VCaP (cell line): ENCODE results near the gene MPC1.
"Not testable (repeated sequence)": the region's sequence is repeated elsewhere in the genome, so short reads cannot be mapped to it uniquely, and the experiment has no call there.

Experiments
- H3K27ac ChIP-seq: fragments of 450-650 bp; 2 replicates; pipeline ENCODE4 v1.5.1; 2017
- TF ChIP-seq, protein P1 (sequence below): fragments of 450-650 bp; conservative IDR thresholded peaks from 2 replicates; pipeline ENCODE4 v1.5.1; 2017; ENCODE audit warnings: mild to moderate bottlenecking, moderate library complexity

The MPC1 gene

DNA sequence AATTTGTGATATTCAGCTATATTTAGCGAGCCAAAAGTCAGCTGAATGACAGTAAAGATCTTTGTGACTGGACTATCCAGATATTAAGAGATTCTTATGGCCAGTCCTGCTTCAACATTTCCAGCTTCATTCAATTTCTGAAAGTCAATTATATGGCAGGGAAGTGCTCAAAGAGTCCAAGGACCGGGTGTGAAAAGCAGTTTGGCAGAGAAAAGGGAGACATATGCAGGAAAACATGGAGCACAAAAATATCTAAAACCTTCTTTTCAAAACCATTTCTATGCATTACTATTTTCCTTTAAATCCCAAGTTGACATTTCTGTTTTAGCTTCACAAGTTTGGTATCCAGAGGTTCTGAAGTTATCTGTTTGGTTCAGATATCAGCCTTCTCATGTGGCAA lies 5.0 kb downstream of the MPC1 start:
- TF ChIP-seq, protein P1, sequence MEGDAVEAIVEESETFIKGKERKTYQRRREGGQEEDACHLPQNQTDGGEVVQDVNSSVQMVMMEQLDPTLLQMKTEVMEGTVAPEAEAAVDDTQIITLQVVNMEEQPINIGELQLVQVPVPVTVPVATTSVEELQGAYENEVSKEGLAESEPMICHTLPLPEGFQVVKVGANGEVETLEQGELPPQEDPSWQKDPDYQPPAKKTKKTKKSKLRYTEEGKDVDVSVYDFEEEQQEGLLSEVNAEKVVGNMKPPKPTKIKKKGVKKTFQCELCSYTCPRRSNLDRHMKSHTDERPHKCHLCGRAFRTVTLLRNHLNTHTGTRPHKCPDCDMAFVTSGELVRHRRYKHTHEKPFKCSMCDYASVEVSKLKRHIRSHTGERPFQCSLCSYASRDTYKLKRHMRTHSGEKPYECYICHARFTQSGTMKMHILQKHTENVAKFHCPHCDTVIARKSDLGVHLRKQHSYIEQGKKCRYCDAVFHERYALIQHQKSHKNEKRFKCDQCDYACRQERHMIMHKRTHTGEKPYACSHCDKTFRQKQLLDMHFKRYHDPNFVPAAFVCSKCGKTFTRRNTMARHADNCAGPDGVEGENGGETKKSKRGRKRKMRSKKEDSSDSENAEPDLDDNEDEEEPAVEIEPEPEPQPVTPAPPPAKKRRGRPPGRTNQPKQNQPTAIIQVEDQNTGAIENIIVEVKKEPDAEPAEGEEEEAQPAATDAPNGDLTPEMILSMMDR = no peak
- H3K27ac ChIP-seq = no peak overlapping the region

DNA sequence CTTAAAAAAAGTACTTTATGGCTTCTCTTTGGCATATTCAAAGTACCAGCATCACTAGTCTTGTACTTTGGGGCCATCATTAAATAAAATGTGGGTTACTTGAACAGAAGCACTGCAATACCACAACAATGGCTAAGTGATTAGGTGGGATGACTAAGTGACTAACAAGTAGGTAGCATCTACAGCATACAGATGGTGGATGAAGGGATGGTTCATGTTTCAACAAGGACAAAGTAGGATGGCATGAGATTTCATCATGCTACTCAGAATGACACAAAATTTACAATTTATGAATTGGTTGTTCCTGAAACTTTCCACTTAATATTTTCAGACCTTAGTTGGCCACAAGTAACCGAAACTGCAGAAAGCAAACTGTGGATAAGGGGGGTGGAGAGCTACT lies 7.7 kb downstream of the MPC1 start:
- no peak overlapping the region for H3K27ac ChIP-seq
- TF ChIP-seq, protein P1 = no peak

DNA sequence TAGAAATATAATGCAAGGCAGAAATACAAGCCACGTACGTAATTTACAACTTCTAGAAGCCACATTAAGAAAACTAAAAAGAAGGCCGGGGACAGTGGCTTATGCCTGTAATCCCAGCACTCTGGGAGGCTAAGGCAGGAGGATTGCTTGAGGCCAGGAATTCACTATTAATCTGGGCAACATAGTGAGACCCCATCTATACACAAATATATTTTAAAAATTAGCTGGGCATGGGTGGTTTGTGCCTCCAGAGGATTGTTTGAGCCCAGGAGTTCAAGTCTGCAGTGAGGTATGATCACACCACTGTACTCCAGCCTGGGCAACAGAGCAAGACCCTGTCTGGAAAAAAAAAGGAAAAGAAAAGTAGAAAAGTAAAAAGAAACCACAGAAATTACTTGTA lies 12.3 kb downstream of the MPC1 start:
- no peak overlapping the region for H3K27ac ChIP-seq
- TF ChIP-seq, protein P1 = no peak

DNA sequence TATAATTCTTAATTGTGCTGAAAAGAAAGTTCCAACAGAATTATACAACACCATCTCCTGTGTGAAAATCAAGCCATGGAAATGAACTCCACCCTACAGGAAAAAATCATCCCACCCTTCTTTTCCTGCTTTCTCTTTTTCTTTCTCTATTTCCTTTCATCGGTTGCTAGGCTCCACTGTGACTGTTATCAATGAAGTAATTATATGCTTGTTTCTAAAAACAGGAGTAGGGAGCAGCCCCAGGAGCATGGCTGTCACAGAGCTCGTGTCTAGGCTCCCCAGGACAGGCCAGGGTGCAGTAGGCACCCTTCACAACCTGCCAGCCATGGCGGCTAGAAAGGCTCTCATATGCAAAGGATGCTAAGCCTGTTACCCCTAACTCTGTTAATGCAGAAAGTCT lies 13.0 kb downstream of the MPC1 start:
- TF ChIP-seq, protein P1 = no peak
- no peak overlapping the region for H3K27ac ChIP-seq

DNA sequence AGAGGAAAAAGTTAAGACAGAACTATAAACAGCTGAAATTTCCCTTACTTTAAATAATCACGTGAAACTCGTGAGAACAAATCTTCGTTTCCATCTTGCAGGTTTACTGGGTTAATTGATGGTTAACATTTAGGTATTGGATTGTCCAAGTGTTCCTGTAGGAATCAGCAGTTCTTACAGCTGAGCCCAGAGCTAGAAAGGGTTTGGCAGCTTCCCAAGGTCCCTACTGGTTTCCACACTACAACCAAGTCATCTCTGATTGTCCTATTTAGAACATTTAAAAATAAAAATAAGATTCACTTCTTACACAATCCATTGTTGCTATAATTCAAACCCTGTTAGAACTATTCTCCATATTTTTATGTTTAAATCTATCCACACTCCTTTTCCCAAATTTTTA lies 15.8 kb downstream of the MPC1 start:
- TF ChIP-seq, protein P1 = no peak
- H3K27ac ChIP-seq = no peak overlapping the region

DNA sequence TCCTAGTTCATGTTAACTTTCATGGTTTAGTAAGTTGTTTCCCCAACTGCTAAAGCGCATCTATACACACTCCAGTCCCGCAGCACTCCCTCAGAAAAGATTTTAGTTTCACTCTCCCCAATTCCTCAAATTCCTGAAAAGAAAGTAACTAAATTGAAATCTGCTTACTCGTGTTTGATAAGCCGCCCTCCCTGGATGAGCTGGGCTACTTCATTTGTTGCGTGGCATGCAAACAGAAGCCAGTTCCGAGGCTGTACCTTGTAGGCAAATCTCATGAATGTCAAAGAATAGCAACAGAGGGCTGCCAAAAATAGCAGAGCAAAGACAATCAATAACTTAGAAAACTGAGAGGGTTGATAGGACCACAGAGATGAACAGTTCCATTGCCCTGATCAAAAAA lies 16.9 kb downstream of the MPC1 start:
- H3K27ac ChIP-seq = no peak overlapping the region
- TF ChIP-seq, protein P1 = no peak

DNA sequence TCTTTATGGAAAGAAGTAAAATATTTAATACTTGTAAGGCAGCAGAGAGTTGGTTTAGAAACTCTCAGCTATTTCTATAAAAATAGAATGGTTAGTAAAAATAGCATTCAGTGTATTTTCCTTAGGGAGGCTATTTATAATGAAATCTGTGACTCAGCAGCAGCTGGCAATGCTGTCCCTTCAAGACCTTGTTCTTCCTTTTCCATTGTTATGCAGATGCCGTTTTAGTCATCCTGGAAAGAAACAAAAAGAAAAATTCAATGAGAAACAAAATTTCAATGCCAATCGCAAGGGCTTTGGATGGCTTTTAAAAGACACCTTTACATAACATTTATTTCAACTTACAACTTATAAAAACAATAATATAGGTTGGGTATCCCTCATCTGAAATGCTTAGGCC lies 17.5 kb downstream of the MPC1 start:
- H3K27ac ChIP-seq = no peak overlapping the region
- TF ChIP-seq, protein P1 = no peak

DNA sequence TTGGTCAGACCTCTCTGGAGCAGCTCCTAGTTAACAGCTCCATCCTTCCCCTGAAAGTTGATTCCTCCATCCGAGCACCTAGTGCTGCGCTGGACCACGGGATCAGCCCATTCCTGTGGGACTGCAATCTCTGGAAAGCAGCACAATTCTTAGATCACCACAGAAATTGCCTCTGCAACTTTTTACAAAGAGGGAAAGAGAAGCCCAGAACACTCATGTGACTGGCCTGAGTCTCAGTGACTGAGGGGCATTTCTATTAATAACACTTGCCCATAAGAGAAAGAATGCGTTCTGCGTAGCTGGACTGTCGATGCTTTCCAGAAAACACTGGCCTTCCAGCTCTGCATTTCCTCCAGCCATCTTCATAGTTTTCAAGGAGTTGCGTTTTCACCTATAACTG lies 18.3 kb downstream of the MPC1 start:
- TF ChIP-seq, protein P1 = no peak
- H3K27ac ChIP-seq = no peak overlapping the region

DNA sequence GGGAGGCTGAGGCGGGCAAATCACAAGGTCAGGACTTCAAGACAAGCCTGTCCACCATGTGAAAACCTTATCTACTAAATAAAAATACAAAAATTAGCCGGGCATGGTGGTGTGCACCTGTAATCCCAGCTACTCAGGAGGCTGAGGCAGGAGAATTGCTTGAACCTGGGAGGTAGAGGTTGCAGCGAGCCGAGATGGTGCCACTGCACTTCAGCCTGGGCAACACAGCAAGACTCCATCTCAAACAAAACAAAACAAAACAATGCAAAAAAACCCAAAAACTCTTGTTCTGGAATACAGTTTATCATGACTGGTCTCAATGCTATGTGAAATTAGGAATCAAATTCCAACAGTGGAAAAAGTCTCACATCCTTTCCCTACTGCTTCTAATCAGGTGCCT lies 20.3 kb downstream of the MPC1 start:
- H3K27ac ChIP-seq = not testable (repeated sequence)
